ENCODE results near the gene SPECC1L. TPM values are rescaled to one million over a fixed set of nuclear protein-coding genes. Genes with fewer than 3 reads are reported as not detected.

SPECC1L gene
- polyA plus RNA-seq, 2 donors = 11.0 to 11.4 TPM

DNA sequence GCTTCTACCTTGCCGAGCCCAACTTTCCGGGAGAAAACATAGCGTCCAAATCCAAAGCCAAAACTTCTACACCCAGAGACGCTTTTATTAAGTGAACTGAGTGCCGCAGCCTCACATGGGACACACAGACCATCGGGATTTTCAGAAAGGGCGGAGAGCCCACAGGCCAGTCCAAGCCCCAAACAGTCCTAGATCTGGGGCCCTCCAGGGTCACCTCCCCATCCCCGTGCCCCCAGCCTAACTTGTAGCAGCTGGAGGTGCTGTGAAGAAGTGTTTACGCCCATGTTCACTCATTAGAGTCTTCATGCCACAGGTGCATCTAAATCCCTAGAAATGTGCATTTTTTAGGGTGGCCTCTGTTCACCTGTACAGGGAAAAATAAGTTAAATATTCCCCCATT lies 142.6 kb downstream of the SPECC1L start:
- H3K27me3 ChIP-seq (ENCODE audit: control insufficient read depth in 1 of 2, insufficient read depth in 2 of 2, low read length in 2 of 2) = no peaks in the 10 kb centered on the region
- H3K4me1 ChIP-seq (ENCODE audit: control insufficient read depth in 2 of 2, insufficient read depth in 2 of 2, low read length in 1 of 2) = no peaks in the 10 kb centered on the region
- 92 to 97% methylated on average over 9 of the region's 9 CpGs for WGBS, 2 donors
- H3K27ac ChIP-seq (ENCODE audit: low read depth in 2 of 2, low read length in 1 of 2) = no peak overlapping the region
- H3K4me3 ChIP-seq (ENCODE audit: low read depth in 1 of 2, low read length in 2 of 2) = no peak overlapping the region
- H3K36me3 ChIP-seq (ENCODE audit: control insufficient read depth in 2 of 2, insufficient read depth in 2 of 2, low read length in 1 of 2) = peaks cover 13 to 34% of the 10 kb centered on the region in 2 donors
- no peaks in the 10 kb centered on the region for H3K9me3 ChIP-seq (ENCODE audit: control insufficient read depth in 2 of 2, insufficient read depth in 1 of 2, low read depth in 1 of 2, low read length in 1 of 2)

DNA sequence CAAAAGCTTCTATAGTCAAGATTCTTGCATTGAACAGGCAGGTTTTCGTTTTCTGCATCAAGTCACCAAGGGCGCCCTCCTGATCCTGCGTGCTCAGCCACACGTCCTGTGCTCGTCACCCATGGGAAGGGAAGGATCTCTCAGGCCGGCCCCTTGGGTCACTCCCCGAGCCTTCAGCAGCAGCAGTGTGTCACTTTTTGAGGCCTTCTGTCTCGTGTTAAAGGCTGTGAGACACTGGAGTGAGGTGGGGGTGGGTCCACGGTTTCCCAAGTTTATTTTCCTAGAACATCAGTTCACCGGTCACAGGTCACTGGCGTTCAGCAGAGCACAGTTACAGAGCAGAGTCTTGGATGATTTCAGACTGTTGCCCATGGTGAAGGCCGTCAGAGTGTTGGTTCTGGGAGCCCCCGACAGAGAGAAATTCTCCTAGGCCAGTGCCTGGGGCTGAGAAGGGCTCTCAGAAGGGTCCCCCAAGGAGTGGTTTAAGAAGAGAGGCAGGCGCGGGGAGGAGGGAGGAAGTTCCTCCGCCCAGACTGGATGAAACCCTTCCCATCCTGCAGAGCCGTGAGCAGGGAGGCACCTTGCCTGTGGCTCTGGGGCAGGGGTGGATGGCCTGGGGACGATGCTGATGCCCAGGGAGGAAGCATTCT lies 143.2 kb downstream of the SPECC1L start:
- H3K4me1 ChIP-seq (ENCODE audit: control insufficient read depth in 2 of 2, insufficient read depth in 2 of 2, low read length in 1 of 2) = peaks cover 0 to 4% of the 10 kb centered on the region in 2 donors
- no peaks in the 10 kb centered on the region for H3K9me3 ChIP-seq (ENCODE audit: control insufficient read depth in 2 of 2, insufficient read depth in 1 of 2, low read depth in 1 of 2, low read length in 1 of 2)
- H3K4me3 ChIP-seq (ENCODE audit: low read depth in 1 of 2, low read length in 2 of 2) = no peak overlapping the region
- no peak overlapping the region for H3K27ac ChIP-seq (ENCODE audit: low read depth in 2 of 2, low read length in 1 of 2)
- H3K27me3 ChIP-seq (ENCODE audit: control insufficient read depth in 1 of 2, insufficient read depth in 2 of 2, low read length in 2 of 2) = no peaks in the 10 kb centered on the region
- WGBS, 2 donors = 85 to 88% methylated on average over 18 of the region's 18 CpGs
- H3K36me3 ChIP-seq (ENCODE audit: control insufficient read depth in 2 of 2, insufficient read depth in 2 of 2, low read length in 1 of 2) = peaks cover 13 to 35% of the 10 kb centered on the region in 2 donors

DNA sequence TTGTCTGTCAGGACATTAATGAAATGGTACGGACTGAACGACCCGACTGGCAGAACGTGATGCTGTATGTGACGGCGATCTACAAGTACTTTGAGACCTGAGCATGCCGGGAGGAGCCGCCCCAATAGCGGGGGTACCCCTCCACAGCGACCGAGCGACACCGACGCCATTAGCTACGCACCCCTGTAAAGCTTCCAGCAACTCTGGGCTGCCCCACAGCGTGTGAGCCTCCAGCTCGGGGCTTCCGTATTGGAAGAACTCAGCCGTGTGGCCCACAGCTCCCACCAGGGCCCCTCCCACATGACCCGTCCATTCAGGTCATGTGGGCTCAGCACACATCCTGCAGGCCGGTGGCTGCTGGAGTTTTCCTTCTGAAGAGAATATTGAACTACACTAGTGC lies 143.9 kb downstream of the SPECC1L start:
- Histone ChIP-seq H3K27me3 (ENCODE audit: control insufficient read depth in 1 of 2, insufficient read depth in 2 of 2, low read length in 2 of 2) (no peaks in the 10 kb centered on the region), H3K36me3 (ENCODE audit: control insufficient read depth in 2 of 2, insufficient read depth in 2 of 2, low read length in 1 of 2) (peaks cover 13 to 35% of the 10 kb centered on the region in 2 donors), H3K27ac (ENCODE audit: low read depth in 2 of 2, low read length in 1 of 2) (no peak overlapping the region), H3K4me1 (ENCODE audit: control insufficient read depth in 2 of 2, insufficient read depth in 2 of 2, low read length in 1 of 2) (peaks cover 2 to 11% of the 10 kb centered on the region in 2 donors), H3K9me3 (ENCODE audit: control insufficient read depth in 2 of 2, insufficient read depth in 1 of 2, low read depth in 1 of 2, low read length in 1 of 2) (no peaks in the 10 kb centered on the region), H3K4me3 (ENCODE audit: low read depth in 1 of 2, low read length in 2 of 2) (no peak overlapping the region)
- WGBS, 2 donors = 81 to 89% methylated on average over 21 of the region's 21 CpGs

DNA sequence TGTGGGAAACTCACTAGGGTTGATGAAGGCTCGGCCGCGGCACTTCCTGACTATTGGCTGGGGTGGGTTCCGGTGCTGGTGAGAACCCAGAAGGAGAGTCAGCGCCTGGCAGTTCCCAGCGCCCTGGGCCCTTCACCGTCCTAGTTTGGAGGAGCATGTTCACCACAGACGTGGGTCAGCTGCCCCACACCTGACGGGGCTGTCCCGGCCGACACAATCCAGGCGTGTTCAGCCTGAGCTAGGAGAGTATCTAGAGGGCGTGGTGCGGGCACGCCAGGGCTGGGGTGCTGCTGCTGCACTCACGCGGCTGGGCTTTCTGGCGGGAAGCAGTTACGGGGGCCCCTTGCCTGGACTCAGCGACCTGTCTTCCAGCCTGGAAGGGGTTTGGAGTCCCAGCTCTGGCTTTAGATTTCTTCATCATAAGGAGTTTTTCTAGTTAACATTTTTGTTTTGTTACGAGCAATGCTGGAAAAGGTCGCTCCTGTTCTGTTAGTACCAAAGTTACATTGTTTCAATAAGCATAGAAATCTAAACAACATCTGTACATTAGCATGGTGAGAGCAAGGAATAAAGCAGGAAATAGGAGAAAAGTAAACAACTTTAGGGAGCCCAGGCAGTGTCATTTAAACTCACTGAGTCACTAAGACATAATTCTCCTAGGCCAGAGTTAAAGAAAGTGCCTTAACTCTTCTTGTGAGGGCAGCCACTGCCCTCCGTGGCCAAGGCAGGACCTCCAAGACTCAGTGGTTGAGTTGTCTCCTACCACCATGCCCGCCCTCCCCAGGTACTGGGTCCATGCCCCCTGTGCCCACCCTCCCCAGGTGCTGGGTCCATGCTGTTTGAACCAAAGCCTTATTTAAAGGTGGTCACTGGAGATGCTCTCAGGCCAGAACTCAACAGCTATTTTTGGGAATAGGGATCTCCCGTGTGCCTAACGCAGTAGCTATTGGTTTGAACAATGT lies 144.6 kb downstream of the SPECC1L start:
- 77 to 81% methylated on average over 26 of the region's 26 CpGs for WGBS, 2 donors
- Histone ChIP-seq H3K9me3 (ENCODE audit: control insufficient read depth in 2 of 2, insufficient read depth in 1 of 2, low read depth in 1 of 2, low read length in 1 of 2) (no peaks in the 10 kb centered on the region), H3K4me1 (ENCODE audit: control insufficient read depth in 2 of 2, insufficient read depth in 2 of 2, low read length in 1 of 2) (peaks cover 2 to 15% of the 10 kb centered on the region in 2 donors), H3K36me3 (ENCODE audit: control insufficient read depth in 2 of 2, insufficient read depth in 2 of 2, low read length in 1 of 2) (peaks cover 13 to 35% of the 10 kb centered on the region in 2 donors), H3K4me3 (ENCODE audit: low read depth in 1 of 2, low read length in 2 of 2) (no peak overlapping the region), H3K27me3 (ENCODE audit: control insufficient read depth in 1 of 2, insufficient read depth in 2 of 2, low read length in 2 of 2) (no peaks in the 10 kb centered on the region), H3K27ac (ENCODE audit: low read depth in 2 of 2, low read length in 1 of 2) (no peak overlapping the region)

DNA sequence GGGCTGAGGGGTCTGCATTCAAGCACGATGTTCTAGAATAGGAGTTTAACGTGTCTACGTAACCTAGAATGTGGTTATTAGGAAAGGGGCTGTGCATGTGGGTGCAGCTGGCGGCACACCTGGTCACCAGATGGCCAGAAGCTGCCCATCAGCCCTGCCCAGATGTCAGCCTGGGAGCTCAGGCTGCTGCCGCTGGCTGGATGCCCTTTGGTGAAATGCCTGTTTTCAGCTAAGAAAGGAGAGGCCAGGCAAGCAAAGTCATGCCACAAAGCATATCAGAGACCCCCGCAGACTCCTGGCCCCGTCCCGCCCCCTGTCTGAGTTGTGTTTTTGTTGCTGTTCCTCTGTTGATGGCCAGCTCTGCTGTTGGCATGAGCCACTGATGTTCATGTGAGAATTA lies 145.5 kb downstream of the SPECC1L start:
- Histone ChIP-seq H3K4me3 (ENCODE audit: low read depth in 1 of 2, low read length in 2 of 2) (no peak overlapping the region), H3K36me3 (ENCODE audit: control insufficient read depth in 2 of 2, insufficient read depth in 2 of 2, low read length in 1 of 2) (peaks cover 13 to 35% of the 10 kb centered on the region in 2 donors), H3K9me3 (ENCODE audit: control insufficient read depth in 2 of 2, insufficient read depth in 1 of 2, low read depth in 1 of 2, low read length in 1 of 2) (no peaks in the 10 kb centered on the region), H3K4me1 (ENCODE audit: control insufficient read depth in 2 of 2, insufficient read depth in 2 of 2, low read length in 1 of 2) (peaks cover 2 to 15% of the 10 kb centered on the region in 2 donors), H3K27me3 (ENCODE audit: control insufficient read depth in 1 of 2, insufficient read depth in 2 of 2, low read length in 2 of 2) (no peaks in the 10 kb centered on the region), H3K27ac (ENCODE audit: low read depth in 2 of 2, low read length in 1 of 2) (no peak overlapping the region)
- WGBS, 2 donors = 90 to 93% methylated on average over 8 of the region's 8 CpGs

DNA sequence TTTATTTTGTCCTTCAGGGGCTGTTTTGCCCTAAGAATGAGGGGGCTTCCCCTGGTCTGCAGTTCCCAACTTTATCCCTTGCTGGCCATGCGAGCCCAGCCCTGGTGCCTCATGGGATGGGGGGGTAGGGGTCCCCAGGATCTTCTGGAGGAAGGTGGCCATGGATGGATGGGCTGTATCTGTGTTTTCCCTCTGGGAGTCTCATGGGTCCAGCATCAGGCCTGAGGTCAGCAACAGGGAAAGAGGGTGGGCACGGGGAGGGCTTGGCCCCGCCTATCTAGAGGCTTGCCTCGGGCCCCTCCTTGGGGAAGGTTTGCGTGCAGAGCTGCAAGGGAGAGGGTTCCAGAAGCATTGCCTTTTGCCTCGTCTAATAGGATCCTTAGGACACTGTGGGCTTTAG lies 146.0 kb downstream of the SPECC1L start:
- Histone ChIP-seq H3K27ac (ENCODE audit: low read depth in 2 of 2, low read length in 1 of 2) (no peak overlapping the region), H3K4me3 (ENCODE audit: low read depth in 1 of 2, low read length in 2 of 2) (no peak overlapping the region), H3K4me1 (ENCODE audit: control insufficient read depth in 2 of 2, insufficient read depth in 2 of 2, low read length in 1 of 2) (peaks cover 2 to 15% of the 10 kb centered on the region in 2 donors), H3K27me3 (ENCODE audit: control insufficient read depth in 1 of 2, insufficient read depth in 2 of 2, low read length in 2 of 2) (no peaks in the 10 kb centered on the region), H3K36me3 (ENCODE audit: control insufficient read depth in 2 of 2, insufficient read depth in 2 of 2, low read length in 1 of 2) (peaks cover 13 to 30% of the 10 kb centered on the region in 2 donors), H3K9me3 (ENCODE audit: control insufficient read depth in 2 of 2, insufficient read depth in 1 of 2, low read depth in 1 of 2, low read length in 1 of 2) (no peaks in the 10 kb centered on the region)
- 78 to 86% methylated on average over 6 of the region's 6 CpGs for WGBS, 2 donors

DNA sequence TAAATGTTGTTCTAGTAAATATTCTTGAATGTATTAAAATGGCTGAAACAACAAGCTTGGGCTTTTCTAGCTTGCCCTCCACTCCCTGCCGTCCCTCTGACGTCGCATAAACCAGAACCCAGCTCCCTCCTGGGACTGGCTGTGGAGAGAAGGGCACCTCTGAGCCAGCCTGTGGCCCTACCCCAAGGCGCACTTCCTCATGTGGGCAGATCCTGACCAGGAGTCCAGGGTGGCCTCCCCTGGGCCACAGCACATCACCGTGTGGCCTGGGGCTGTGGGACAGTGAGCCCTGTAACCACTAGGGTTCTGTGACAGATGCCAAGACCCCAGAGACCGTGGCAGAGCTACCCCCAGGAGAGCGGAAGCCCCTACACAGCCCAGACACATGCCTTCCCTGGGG lies 146.6 kb downstream of the SPECC1L start:
- peaks cover 2 to 15% of the 10 kb centered on the region in 2 donors for H3K4me1 ChIP-seq (ENCODE audit: control insufficient read depth in 2 of 2, insufficient read depth in 2 of 2, low read length in 1 of 2)
- peaks cover 10 to 28% of the 10 kb centered on the region in 2 donors for H3K36me3 ChIP-seq (ENCODE audit: control insufficient read depth in 2 of 2, insufficient read depth in 2 of 2, low read length in 1 of 2)
- no peaks in the 10 kb centered on the region for H3K27me3 ChIP-seq (ENCODE audit: control insufficient read depth in 1 of 2, insufficient read depth in 2 of 2, low read length in 2 of 2)
- H3K27ac ChIP-seq (ENCODE audit: low read depth in 2 of 2, low read length in 1 of 2) = no peak overlapping the region
- no peaks in the 10 kb centered on the region for H3K9me3 ChIP-seq (ENCODE audit: control insufficient read depth in 2 of 2, insufficient read depth in 1 of 2, low read depth in 1 of 2, low read length in 1 of 2)
- no peak overlapping the region for H3K4me3 ChIP-seq (ENCODE audit: low read depth in 1 of 2, low read length in 2 of 2)
- 89 to 91% methylated on average over 7 of the region's 7 CpGs for WGBS, 2 donors

DNA sequence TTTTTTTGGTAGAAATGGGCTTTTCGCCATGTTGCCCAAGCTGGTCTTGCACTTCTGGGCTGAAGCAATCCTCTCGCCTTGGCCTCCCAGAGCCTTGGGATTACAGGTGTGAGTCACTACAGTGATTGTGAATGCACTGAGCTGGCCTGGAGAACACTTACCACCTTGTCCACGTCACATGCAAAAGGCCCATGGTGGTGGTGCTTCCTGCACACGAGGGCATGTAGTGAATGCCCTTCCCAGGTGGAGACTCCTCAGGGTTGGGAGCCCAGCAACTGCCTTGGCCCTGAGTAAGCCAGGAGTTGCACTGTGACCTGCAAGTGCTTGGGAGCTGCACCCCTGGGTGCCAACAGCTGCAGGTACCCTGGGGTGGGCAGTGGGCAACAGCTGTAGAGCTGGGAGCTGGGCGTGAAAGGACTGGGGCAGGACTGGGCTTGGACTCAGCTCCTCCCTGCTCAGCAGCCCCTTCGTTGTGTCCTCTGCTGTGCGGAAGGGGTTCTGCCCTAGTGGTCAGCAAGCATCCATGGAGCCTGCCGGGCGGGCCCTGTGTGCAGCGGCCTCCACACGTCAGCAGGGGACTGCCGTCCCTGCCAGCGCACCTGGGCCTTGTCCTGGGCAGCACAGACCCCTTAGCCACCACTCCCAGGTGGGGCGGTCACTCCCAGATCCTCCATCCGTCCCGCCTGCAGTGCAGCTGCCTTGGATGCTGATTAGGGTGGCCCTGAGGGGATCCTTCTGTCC lies 147.4 kb downstream of the SPECC1L start:
- Histone ChIP-seq H3K4me1 (ENCODE audit: control insufficient read depth in 2 of 2, insufficient read depth in 2 of 2, low read length in 1 of 2) (peaks cover 2 to 15% of the 10 kb centered on the region in 2 donors), H3K36me3 (ENCODE audit: control insufficient read depth in 2 of 2, insufficient read depth in 2 of 2, low read length in 1 of 2) (peaks cover 10 to 20% of the 10 kb centered on the region in 2 donors), H3K27me3 (ENCODE audit: control insufficient read depth in 1 of 2, insufficient read depth in 2 of 2, low read length in 2 of 2) (no peaks in the 10 kb centered on the region), H3K4me3 (ENCODE audit: low read depth in 1 of 2, low read length in 2 of 2) (no peak overlapping the region), H3K9me3 (ENCODE audit: control insufficient read depth in 2 of 2, insufficient read depth in 1 of 2, low read depth in 1 of 2, low read length in 1 of 2) (no peaks in the 10 kb centered on the region), H3K27ac (ENCODE audit: low read depth in 2 of 2, low read length in 1 of 2) (no peak overlapping the region)
- WGBS, 2 donors = 87 to 90% methylated on average over 16 of the region's 16 CpGs

DNA sequence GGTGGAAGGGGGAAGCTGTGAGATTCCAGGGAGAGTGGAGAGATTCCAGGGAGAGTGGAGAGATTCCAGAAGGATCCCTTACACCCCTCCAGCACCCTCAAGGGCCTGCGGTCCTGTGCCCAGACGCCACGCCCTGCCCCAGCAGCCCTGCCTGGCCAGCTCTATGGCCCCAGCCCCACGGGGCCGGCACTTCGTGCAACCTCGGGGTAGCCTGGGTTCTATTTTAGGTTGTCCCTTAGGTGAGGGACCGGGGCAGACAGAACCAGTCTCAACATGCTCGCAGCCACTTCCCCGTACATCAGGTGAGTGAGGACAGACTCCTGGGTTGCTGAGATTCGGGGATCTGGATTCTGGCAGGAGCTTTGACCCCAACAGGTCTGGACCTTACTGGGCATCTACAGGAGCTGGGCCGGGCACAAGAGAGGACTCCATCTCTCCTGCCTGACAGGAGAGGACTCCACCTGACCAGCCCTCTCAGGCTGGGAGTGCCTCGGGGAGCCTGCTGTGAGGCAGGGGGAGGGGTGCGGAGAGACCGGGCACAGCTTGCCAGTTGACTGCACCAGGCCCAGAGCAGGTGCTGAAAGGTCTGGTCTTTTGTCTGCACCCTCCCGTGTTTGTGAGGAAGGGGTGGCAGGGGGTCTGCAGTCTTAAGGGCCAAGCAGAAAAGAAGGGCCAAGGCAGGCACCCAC lies 148.3 kb downstream of the SPECC1L start:
- peaks cover 2 to 15% of the 10 kb centered on the region in 2 donors for H3K4me1 ChIP-seq (ENCODE audit: control insufficient read depth in 2 of 2, insufficient read depth in 2 of 2, low read length in 1 of 2)
- 48 to 53% methylated on average over 16 of the region's 16 CpGs for WGBS, 2 donors
- peaks cover 10 to 20% of the 10 kb centered on the region in 2 donors for H3K36me3 ChIP-seq (ENCODE audit: control insufficient read depth in 2 of 2, insufficient read depth in 2 of 2, low read length in 1 of 2)
- H3K27ac ChIP-seq (ENCODE audit: low read depth in 2 of 2, low read length in 1 of 2) = no peak overlapping the region
- H3K4me3 ChIP-seq (ENCODE audit: low read depth in 1 of 2, low read length in 2 of 2) = no peak overlapping the region
- no peaks in the 10 kb centered on the region for H3K9me3 ChIP-seq (ENCODE audit: control insufficient read depth in 2 of 2, insufficient read depth in 1 of 2, low read depth in 1 of 2, low read length in 1 of 2)
- no peaks in the 10 kb centered on the region for H3K27me3 ChIP-seq (ENCODE audit: control insufficient read depth in 1 of 2, insufficient read depth in 2 of 2, low read length in 2 of 2)
